HepG2 (cell line): ENCODE results near the gene ACSS2. TPM values are rescaled to one million over a fixed set of nuclear protein-coding genes. Genes with fewer than 3 reads are reported as not detected.

ENCODE experiments used
- ATF3 ChIP-seq: sonication (generic); formaldehyde crosslinking; IDR thresholded peaks from 2 replicates; pipeline ENCODE4 v1.4.0; 2020; ENCODE audit warnings: missing genetic modification reagents
- ATF5 ChIP-seq: sonication (generic); formaldehyde crosslinking; IDR thresholded peaks from 2 replicates; pipeline ENCODE4 v1.4.0; 2020; ENCODE audit warnings: mild to moderate bottlenecking, low read depth, missing genetic modification reagents
- ATF7-NPFF ChIP-seq: sonication (generic); formaldehyde crosslinking; IDR thresholded peaks from 2 replicates; pipeline ENCODE4 v1.8.1; 2023; ENCODE audit warnings: mild to moderate bottlenecking, low read depth, missing genetic modification reagents, moderate library complexity
- ETV6 ChIP-seq: sonication (generic); formaldehyde crosslinking; conservative IDR thresholded peaks from 2 replicates; pipeline ENCODE4 v1.4.0; 2020; ENCODE audit warnings: missing genetic modification reagents
- KLF16 ChIP-seq, 2 experiments: sonication (generic) in 1 of 2; formaldehyde crosslinking in 1 of 2; IDR thresholded peaks; 2 replicates each; pipeline versions ENCODE4 v1.6.1 to v1.8.0; 2016 to 2023; ENCODE audit warnings: missing genetic modification reagents in 2 of 2, missing compliant biosample characterization in 1 of 2
- MED8 ChIP-seq: sonication (generic); formaldehyde crosslinking; IDR thresholded peaks from 2 replicates; pipeline ENCODE4 v1.8.1; 2023; ENCODE audit warnings: mild to moderate bottlenecking, missing genetic modification reagents; ENCODE audit not compliant: insufficient replicate concordance
- NR2F1 ChIP-seq, 2 experiments: fragments of 450-650 bp in 1 of 2; formaldehyde crosslinking in 1 of 2; IDR thresholded peaks; 2 replicates each; pipeline versions ENCODE4 v1.5.0 to v1.6.1; 2016 to 2020; ENCODE audit warnings: mild to moderate bottlenecking in 1 of 2, missing compliant biosample characterization in 1 of 2, missing genetic modification reagents in 1 of 2, moderate library complexity in 1 of 2
- REPIN1 ChIP-seq: sonication (generic); formaldehyde crosslinking; IDR thresholded peaks from 2 replicates; pipeline ENCODE4 v1.8.0; 2022; ENCODE audit warnings: missing genetic modification reagents, low read depth, mild to moderate bottlenecking, borderline replicate concordance
- SIN3A ChIP-seq: IDR thresholded peaks from 2 replicates; pipeline ENCODE4 v1.6.1; 2011; ENCODE audit warnings: low read depth, mild to moderate bottlenecking, control low read depth, low read length, borderline replicate concordance
- TOE1 ChIP-seq: sonication (generic); formaldehyde crosslinking; IDR thresholded peaks from 2 replicates; pipeline ENCODE4 v1.4.0; 2020; ENCODE audit warnings: mild to moderate bottlenecking, missing genetic modification reagents
- ZFP36L1 ChIP-seq: sonication (generic); formaldehyde crosslinking; IDR thresholded peaks from 2 replicates; pipeline ENCODE4 v1.8.0; 2022; ENCODE audit warnings: mild to moderate bottlenecking, missing genetic modification reagents, moderate library complexity
- ZNF292 ChIP-seq: sonication (generic); formaldehyde crosslinking; IDR thresholded peaks from 2 replicates; pipeline ENCODE4 v1.8.1; 2022; ENCODE audit warnings: mild to moderate bottlenecking, low read depth, missing genetic modification reagents, borderline replicate concordance
- ZNF549 ChIP-seq: sonication (generic); formaldehyde crosslinking; IDR thresholded peaks from 2 replicates; pipeline ENCODE4 v1.5.0; 2020; ENCODE audit warnings: missing genetic modification reagents
- ZNF788 ChIP-seq: sonication (generic); formaldehyde crosslinking; IDR thresholded peaks from 2 replicates; pipeline ENCODE4 v1.5.0; 2020; ENCODE audit warnings: mild to moderate bottlenecking, missing genetic modification reagents, borderline replicate concordance
- polyA plus RNA-seq, 8 experiments: library from polyadenylated mRNA; depleted of rRNA in 3 of 8; stranded (reverse) in 7 of 8; unstranded in 1 of 8; fragments of >200 nt; fragmentation: Illumina TruSeq in 4 of 8; extraction: Trizol in 4 of 8; gene quantifications; 2 replicates each; pipeline versions ENCODE4 v1.2.1 to v1.2.3, GENCODE V29; 2011 to 2016; ENCODE audit warnings: low read depth in 4 of 8, missing spikeins in 1 of 8, mixed read lengths in 1 of 8; ENCODE audit not compliant: insufficient read depth in 1 of 8
- total RNA-seq, 5 experiments: library from RNA; depleted of rRNA; stranded (reverse); fragments of >200 nt; fragmentation: Illumina TruSeq; extraction: Trizol; gene quantifications; 2 replicates each; pipeline ENCODE4 v1.2.3, GENCODE V29; 2016; ENCODE audit warnings: low read depth in 1 of 5
- TF ChIP-seq, protein P1 (sequence below): IDR thresholded peaks from 2 replicates; pipeline ENCODE4 v1.6.1; 2016; ENCODE audit warnings: missing biosample characterization, missing genetic modification reagents, low read depth
- TF ChIP-seq, protein P2 (sequence below): sonication (generic); formaldehyde crosslinking; IDR thresholded peaks from 2 replicates; pipeline ENCODE4 v1.4.0; 2020; ENCODE audit warnings: missing genetic modification reagents, borderline replicate concordance
- TF ChIP-seq, protein P3 (sequence below): sonication (generic); formaldehyde crosslinking; IDR thresholded peaks from 2 replicates; pipeline ENCODE4 v1.5.0; 2020; ENCODE audit warnings: missing genetic modification reagents

The ACSS2 gene
- total and polyA plus RNA-seq, 2 of the 13 experiments (the other 11 are each of a cell fraction or from before 2014, with no cell fraction given) = 72.8 to 89.7 TPM

- no peak; the same call in none of the 2 replicates for TF ChIP-seq ZFP36L1 (CRISPR knock-in tag)
- TF ChIP-seq KLF16 (CRISPR knock-in tag; IDR thresholded peaks at IDR 0.05) = no peak
- TF ChIP-seq NR2F1 (CRISPR knock-in tag; IDR thresholded peaks at IDR 0.05) = no peak
- TF ChIP-seq, protein P1, sequence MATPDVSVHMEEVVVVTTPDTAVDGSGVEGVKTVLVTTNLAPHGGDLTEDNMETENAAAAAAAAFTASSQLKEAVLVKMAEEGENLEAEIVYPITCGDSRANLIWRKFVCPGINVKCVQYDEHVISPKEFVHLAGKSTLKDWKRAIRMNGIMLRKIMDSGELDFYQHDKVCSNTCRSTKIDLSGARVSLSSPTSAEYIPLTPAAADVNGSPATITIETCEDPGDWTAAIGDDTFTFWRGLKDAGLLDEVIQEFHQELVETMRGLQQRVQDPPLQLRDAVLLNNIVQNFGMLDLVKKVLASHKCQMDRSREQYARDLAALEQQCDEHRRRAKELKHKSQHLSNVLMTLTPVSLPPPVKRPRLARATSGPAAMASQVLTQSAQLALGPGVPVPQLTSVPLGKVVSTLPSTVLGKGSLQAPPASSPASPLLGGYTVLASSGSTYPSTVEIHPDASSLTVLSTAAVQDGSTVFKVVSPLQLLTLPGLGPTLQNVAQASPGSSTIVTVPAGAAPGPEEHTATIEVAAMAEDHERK = no peak
- TF ChIP-seq ATF5 (CRISPR knock-in tag) = no peak
- no peak for TF ChIP-seq ZNF549
- TF ChIP-seq ZNF292 (CRISPR knock-in tag) = no peak
- TF ChIP-seq, protein P2, sequence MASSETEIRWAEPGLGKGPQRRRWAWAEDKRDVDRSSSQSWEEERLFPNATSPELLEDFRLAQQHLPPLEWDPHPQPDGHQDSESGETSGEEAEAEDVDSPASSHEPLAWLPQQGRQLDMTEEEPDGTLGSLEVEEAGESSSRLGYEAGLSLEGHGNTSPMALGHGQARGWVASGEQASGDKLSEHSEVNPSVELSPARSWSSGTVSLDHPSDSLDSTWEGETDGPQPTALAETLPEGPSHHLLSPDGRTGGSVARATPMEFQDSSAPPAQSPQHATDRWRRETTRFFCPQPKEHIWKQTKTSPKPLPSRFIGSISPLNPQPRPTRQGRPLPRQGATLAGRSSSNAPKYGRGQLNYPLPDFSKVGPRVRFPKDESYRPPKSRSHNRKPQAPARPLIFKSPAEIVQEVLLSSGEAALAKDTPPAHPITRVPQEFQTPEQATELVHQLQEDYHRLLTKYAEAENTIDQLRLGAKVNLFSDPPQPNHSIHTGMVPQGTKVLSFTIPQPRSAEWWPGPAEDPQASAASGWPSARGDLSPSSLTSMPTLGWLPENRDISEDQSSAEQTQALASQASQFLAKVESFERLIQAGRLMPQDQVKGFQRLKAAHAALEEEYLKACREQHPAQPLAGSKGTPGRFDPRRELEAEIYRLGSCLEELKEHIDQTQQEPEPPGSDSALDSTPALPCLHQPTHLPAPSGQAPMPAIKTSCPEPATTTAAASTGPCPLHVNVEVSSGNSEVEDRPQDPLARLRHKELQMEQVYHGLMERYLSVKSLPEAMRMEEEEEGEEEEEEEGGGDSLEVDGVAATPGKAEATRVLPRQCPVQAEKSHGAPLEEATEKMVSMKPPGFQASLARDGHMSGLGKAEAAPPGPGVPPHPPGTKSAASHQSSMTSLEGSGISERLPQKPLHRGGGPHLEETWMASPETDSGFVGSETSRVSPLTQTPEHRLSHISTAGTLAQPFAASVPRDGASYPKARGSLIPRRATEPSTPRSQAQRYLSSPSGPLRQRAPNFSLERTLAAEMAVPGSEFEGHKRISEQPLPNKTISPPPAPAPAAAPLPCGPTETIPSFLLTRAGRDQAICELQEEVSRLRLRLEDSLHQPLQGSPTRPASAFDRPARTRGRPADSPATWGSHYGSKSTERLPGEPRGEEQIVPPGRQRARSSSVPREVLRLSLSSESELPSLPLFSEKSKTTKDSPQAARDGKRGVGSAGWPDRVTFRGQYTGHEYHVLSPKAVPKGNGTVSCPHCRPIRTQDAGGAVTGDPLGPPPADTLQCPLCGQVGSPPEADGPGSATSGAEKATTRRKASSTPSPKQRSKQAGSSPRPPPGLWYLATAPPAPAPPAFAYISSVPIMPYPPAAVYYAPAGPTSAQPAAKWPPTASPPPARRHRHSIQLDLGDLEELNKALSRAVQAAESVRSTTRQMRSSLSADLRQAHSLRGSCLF (CRISPR knock-in tag) = no peak
- no peak for TF ChIP-seq MED8 (CRISPR knock-in tag)
- no peak for TF ChIP-seq ETV6 (CRISPR knock-in tag)
- no peak for TF ChIP-seq REPIN1
- no peak for TF ChIP-seq ATF3 (CRISPR knock-in tag)
- TF ChIP-seq SIN3A = no peak
- no peak for TF ChIP-seq ZNF788 (CRISPR knock-in tag)
- TF ChIP-seq, protein P3, sequence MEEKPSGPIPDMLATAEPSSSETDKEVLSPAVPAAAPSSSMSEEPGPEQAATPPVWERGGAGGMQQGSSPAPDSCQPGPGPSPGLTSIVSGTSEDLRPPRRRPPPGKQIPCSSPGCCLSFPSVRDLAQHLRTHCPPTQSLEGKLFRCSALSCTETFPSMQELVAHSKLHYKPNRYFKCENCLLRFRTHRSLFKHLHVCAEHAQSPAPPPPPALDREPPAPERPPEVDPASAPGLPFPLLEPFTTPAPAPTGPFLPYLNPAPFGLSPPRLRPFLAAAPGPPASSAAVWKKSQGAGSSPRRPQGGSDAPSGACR (CRISPR knock-in tag) = peak; percentile 7; the same call in 1 of the 2 replicates
- TF ChIP-seq ATF7-NPFF (CRISPR knock-in tag) = no peak
- TF ChIP-seq TOE1 (CRISPR knock-in tag) = no peak
These were observed 2.2 kb upstream of the ACSS2 start (continued) for GRCh38 chr20:34874094-34874654.
